Measurements from ENCODE around the gene CHRND.
A peak's percentile ranks its signal among the peaks of the same experiment; 100 is the strongest.
"Not testable (repeated sequence)": the region's sequence is repeated elsewhere in the genome, so short reads cannot be mapped to it uniquely, and the experiment has no call there.

CHRND gene

GRCh38 chr2:232528746-232529460 is 2.9 kb downstream of the CHRND start:
- no peak for DNase-seq

DNA sequence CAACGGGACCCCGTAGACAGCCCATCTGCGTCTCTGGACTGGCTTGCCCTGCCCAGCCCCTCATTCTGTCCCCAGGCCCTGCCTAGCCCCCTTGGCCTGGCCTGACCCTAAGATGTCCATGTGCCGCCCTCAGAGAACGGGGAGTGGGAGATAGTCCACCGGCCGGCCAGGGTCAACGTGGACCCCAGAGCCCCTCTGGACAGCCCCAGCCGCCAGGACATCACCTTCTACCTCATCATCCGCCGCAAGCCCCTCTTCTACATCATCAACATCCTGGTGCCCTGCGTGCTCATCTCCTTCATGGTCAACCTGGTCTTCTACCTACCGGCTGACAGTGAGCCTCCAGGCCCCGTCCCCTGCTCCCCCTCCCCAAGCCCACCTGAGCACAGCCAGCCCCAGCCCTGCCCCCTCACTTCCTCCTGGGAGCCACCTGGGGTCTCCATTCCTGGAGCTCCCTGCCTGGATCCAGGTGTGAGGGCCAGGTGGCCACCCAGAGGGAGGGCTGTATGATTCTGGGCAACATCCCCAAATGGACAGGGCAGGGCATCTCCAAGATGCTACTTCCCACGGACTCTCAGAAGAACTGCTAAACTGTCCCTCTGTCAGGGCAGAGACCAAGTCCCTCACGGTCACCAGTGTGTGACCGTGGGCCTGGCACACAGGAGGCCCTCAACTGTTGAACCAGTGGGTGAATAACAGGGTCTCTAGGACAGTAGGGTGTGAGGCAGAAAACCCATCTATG is 4.0 kb downstream of the CHRND start:
- no peak for DNase-seq

DNA sequence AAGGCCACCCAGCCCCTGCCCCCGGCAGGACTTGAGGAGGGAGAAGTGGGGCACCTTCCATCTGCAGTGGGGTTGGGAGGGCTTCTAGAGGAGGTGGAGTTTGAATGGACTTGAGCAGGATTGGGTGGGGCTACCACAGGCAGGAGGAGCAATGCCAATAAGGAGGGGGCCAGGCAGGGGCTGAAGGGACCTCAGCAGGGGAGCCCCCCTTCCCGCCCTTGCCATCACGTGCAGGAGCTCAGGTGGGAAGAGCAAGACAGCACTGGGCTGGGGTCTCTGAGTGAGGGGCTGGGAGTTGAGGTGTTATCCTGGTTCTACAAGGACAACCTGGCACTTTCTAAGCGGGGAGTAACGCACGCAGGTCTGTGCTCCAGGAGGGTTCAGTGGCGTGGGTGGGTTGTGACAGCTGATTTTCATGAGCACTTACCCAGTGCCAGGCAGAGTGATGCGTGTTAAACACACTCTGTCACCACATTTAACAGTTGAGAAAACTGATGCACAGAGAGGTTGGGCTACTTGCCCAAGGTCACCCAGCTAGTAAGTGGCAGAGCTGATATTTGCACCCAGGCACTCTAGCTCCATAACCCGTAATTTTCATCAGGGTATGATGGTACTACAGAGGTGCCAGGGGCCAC is 4.8 kb downstream of the CHRND start:
- no peak for DNase-seq

GRCh38 chr2:232532419-232532818 is 6.5 kb downstream of the CHRND start:
- peak; percentile 51 for DNase-seq

DNA sequence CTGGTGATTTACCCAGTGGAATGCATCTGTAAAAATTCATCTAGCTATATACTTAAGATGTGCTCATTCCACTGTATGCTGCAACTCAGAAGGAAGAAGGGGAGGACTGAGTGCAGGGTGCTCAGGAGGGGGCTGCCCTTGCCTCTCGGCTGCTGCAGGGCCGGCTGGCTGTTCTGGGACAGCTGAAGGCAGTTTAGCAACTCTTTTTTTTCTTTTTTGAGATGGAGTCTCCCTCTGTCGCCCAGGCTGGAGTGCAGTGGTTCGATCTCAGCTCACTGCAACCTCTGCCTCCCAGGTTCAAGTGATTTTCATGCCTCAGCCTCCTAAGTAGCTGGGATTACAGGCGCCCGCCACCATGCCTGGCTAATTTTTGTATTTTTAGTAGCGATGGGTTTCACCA is 6.9 kb downstream of the CHRND start:
- DNase-seq = not testable (repeated sequence)

DNA sequence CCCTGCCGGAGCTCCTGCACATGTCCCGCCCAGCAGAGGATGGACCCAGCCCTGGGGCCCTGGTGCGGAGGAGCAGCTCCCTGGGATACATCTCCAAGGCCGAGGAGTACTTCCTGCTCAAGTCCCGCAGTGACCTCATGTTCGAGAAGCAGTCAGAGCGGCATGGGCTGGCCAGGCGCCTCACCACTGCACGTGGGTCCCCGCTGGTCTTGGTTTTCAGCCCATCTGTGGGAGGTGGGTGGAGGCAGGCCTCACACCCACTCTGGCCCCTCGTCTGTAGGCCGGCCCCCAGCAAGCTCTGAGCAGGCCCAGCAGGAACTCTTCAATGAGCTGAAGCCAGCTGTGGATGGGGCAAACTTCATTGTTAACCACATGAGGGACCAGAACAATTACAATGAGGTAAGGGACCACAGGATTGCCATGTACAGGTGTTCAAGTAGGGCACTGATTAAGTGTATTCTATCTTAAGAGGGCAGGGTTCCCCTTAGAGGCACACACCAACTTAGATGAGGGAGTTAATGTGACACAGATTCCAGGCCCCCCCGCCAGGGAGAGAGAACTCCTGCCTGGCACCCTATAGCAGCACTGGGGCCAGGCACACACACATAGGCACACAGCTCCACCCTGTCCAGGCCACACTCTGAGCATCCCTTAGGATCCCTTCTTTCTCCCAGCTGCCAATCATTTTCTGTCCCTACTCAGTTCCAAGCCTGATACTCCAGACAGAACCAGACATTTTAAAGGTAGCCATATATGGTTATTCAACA is 8.2 kb downstream of the CHRND start:
- DNase-seq = no peak

DNA sequence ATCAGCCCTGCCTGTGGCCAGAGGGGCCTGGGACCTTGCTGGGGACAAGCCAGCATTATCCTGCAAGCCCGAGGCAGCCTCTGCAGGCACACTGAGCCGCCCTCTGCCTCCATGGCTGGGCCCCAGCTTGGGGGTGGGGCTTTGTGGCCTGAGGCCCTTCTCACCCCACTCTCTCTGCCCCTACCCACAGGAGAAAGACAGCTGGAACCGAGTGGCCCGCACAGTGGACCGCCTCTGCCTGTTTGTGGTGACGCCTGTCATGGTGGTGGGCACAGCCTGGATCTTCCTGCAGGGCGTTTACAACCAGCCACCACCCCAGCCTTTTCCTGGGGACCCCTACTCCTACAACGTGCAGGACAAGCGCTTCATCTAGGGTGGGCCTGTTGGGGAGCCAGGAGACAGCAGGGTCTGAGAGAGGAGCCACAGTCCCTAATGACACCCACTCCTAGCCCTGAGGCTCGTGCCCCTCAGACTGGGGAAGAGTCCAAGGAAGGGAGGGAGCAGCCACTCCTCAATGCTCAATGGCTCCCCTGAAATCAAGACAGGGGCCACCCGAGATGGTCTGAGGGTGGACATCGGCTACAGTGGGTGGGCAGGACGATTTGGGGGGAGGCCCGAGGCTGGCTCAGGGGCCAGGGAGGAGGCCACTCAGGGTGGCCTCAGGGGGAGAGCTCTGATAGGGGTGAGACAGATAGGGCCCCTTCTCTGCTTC is 9.1 kb downstream of the CHRND start:
- DNase-seq = no peak

GRCh38 chr2:232535761-232536530 is 10.0 kb downstream of the CHRND start:
- no peak for DNase-seq

GRCh38 chr2:232537079-232537478 is 11.1 kb downstream of the CHRND start:
- peak; percentile 38 for DNase-seq

GRCh38 chr2:232537499-232537898 is 11.5 kb downstream of the CHRND start:
- DNase-seq = no peak

GRCh38 chr2:232538671-232539070 is 12.7 kb downstream of the CHRND start:
- no peak for DNase-seq

- no peak for DNase-seq
Observed at GRCh38 chr2:232539298-232540231, 13.6 kb downstream of the CHRND start, which contains the start of gene CHRNG. Gene CHRNG (plus strand): TSS chr2:232539692. CDS start chr2:232539748, 56 bp downstream.

DNA sequence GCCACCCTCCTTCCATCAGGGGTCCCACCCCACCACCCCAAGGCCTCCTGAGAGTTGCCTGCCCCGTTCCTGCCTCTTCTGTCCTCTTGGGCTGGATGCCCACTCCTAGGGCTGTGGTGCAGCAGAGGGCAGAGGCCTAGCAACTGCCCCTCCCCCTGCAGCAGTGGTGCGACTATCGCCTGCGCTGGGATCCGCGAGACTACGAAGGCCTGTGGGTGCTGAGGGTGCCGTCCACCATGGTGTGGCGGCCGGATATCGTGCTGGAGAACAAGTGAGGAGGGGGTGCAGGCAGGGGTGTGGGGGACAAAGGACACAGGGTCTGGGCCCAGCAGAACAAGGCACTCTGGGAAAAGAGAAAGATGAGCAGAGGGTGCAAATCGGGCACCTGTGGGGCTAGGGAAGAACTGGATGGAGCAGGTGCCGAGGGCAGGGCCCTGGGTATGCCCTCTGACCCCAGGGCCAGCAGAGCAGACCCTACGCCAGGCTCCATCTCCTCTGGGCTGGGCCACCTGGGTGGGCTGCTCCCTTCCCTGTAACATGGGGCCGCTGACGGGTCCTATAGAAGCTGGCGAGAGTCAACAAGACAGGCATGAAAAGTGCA is 14.6 kb downstream of the CHRND start:
- DNase-seq = no peak

DNA sequence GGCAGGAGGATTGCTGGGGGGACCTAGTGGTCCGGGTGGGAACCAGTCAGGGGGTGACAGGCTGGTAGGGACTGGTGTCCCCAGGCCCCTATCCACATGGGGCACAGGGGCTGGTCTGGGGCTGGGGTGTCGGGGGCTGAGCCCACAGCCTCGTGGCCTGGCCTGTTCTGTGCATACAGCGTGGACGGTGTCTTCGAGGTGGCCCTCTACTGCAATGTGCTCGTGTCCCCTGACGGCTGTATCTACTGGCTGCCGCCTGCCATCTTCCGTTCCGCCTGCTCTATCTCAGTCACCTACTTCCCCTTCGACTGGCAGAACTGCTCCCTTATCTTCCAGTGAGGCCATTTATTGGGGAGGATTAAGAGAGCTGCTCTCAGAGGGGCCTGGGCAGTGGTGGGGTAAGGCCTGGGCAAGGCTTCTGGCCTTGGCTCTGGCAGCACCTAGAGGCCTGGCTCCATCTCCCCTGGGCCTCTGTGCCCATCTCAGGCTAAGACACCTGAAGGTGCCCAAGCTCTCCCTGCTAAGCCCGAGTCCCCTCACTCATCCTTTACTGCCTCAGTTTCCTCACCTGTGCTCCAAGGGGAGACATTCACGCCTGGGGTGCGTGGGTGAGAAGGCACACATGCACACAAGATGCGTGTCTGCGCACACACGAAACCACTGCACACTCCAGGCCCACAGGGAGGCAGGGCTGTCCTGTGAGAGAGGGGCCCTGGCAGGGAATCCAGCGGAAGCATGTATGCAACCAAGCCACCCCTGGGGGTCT is 15.4 kb downstream of the CHRND start:
- no peak for DNase-seq

- DNase-seq = no peak
Observed at GRCh38 chr2:232541961-232542714, 16.2 kb downstream of the CHRND start.

DNA sequence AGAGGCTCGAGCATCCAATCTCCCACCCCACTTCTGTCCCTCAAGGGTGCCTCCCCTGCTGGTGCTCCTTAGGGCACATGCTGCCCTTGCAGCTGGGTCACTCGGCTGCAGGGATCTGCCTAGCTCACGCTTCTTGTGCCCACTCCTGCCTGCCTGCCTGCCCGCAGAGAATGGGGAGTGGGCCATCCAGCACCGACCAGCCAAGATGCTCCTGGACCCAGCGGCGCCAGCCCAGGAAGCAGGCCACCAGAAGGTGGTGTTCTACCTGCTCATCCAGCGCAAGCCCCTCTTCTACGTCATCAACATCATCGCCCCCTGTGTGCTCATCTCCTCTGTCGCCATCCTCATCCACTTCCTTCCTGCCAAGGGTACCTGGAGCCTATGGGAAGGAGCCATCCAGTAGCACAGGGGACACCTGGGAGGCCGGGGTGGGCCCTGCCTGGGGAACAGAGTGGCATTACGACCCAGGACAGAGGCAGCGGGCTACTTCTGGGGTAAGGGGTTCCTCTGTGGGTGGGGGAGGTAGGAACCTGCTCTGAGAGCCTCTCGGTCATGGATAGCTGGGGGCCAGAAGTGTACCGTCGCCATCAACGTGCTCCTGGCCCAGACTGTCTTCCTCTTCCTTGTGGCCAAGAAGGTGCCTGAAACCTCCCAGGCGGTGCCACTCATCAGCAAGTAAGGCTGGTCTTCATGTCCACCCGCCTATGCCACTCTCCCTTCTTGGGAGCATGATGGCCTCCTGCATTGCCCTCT is 16.9 kb downstream of the CHRND start:
- DNase-seq = no peak

DNA sequence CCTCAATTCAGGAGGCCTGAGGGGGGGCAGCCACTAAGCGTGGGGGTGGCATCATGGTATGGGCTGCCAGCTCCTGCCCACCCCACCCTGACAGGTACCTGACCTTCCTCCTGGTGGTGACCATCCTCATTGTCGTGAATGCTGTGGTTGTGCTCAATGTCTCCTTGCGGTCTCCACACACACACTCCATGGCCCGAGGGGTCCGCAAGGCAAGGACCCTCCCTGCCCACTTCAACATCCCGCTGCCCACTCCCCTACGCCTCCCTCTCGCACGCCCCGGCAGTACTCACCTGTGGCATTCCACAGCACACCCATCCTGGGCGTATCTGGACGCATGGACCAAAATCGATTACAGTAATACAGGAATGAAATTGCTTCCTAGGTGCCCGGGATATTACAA is 17.5 kb downstream of the CHRND start:
- DNase-seq = no peak

Data from RPMI8226 (cell line).